Measurements from ENCODE around the gene KIF4A. TPM values are rescaled to one million over a fixed set of nuclear protein-coding genes. Genes with fewer than 3 reads are reported as not detected.

KIF4A gene
- total RNA-seq, 1 experiment from 2014 or later: 35.8 TPM

DNA sequence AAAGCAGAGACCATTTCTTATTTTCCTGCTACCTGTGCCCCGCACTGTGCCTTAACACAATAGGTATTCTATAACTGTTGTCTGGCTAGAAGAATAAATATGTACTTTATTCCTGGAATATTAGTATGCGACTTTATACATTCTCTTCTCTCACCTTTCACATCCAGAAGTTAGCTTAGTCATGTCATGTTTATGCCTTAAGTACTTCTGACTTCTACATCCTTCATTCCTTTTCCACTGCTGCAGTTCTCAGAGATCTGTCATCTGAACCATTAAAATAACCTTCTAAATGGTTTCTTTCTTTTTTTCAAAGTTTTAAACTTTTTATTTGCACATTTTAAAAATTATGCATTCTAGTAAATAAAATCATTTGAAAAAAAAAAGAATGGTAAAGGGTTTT is 34.4 kb downstream of the KIF4A start:
- no TSS peak for BruUV-seq (replicated peaks)
- Histone ChIP-seq H2AFZ (ENCODE audit: low read length) (no peak overlapping the region), H3K9ac (ENCODE audit: low read length) (no peak overlapping the region), H3K27ac (ENCODE audit: low read length) (no peak overlapping the region), H3K27me3 (ENCODE audit: low read length) (no peaks in the 10 kb centered on the region), H3K79me2 (ENCODE audit: low read length) (no peaks in the 10 kb centered on the region), H3K9me2 (replicated peaks; ENCODE audit: low read length) (no peaks in the 10 kb centered on the region), H3K9me3 (ENCODE audit: low read length) (no peaks in the 10 kb centered on the region), H3F3A (ENCODE audit: low read length, unreplicated experiment) (no peaks in the 10 kb centered on the region), H4K20me1 (ENCODE audit: low read length) (no peaks in the 10 kb centered on the region), H3K4me1 (ENCODE audit: insufficient read depth, low read length) (no peaks in the 10 kb centered on the region), H3K36me3 (ENCODE audit: low read depth, low read length) (peaks cover 6% of the 10 kb centered on the region), H3K4me3 (ENCODE audit: low read length) (no peak overlapping the region), H3K4me2 (ENCODE audit: low read length) (no peak overlapping the region)
- no peak for DNase-seq
- ChIA-PET CTCF (no interaction called here), POLR2A (ENCODE audit: unreplicated experiment) (interaction anchor here (0.7 kb wide), 1 partner anchor 229 kb away, joined by 5 read pairs; no protein-coding TSS in a partner anchor)
- TF ChIP-seq, protein P1, sequence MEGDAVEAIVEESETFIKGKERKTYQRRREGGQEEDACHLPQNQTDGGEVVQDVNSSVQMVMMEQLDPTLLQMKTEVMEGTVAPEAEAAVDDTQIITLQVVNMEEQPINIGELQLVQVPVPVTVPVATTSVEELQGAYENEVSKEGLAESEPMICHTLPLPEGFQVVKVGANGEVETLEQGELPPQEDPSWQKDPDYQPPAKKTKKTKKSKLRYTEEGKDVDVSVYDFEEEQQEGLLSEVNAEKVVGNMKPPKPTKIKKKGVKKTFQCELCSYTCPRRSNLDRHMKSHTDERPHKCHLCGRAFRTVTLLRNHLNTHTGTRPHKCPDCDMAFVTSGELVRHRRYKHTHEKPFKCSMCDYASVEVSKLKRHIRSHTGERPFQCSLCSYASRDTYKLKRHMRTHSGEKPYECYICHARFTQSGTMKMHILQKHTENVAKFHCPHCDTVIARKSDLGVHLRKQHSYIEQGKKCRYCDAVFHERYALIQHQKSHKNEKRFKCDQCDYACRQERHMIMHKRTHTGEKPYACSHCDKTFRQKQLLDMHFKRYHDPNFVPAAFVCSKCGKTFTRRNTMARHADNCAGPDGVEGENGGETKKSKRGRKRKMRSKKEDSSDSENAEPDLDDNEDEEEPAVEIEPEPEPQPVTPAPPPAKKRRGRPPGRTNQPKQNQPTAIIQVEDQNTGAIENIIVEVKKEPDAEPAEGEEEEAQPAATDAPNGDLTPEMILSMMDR (conservative IDR thresholded peaks at IDR 0.05; ENCODE audit: low read depth, low read length): no peak
- no peak for TF ChIP-seq EZH2 (IDR thresholded peaks at IDR 0.05; ENCODE audit: low read length, unreplicated experiment)
- TF ChIP-seq EZH2phosphoT487 (IDR thresholded peaks at IDR 0.05; ENCODE audit: borderline replicate concordance, low read length): no peak
- intact Hi-C loops (cut with micrococcal nuclease): no loop called here
- ATAC-seq: no peak

- BruUV-seq (replicated peaks): no TSS peak
- ATAC-seq (peak; percentile 92), DNase-seq (peak; percentile 51)
- Histone ChIP-seq H3K4me1 (ENCODE audit: insufficient read depth, low read length) (peaks cover 5% of the 10 kb centered on the region; the same call in 1 of the 2 replicates), H3K36me3 (ENCODE audit: low read depth, low read length) (peaks cover 43% of the 10 kb centered on the region), H3K4me2 (ENCODE audit: low read length) (no peak overlapping the region), H4K20me1 (ENCODE audit: low read length) (no peaks in the 10 kb centered on the region), H2AFZ (ENCODE audit: low read length) (no peak overlapping the region), H3K9me3 (ENCODE audit: low read length) (no peaks in the 10 kb centered on the region), H3F3A (ENCODE audit: low read length, unreplicated experiment) (no peaks in the 10 kb centered on the region), H3K4me3 (ENCODE audit: low read length) (no peak overlapping the region), H3K9ac (ENCODE audit: low read length) (no peak overlapping the region), H3K27ac (ENCODE audit: low read length) (no peak overlapping the region), H3K9me2 (replicated peaks; ENCODE audit: low read length) (no peaks in the 10 kb centered on the region), H3K27me3 (ENCODE audit: low read length) (no peaks in the 10 kb centered on the region), H3K79me2 (ENCODE audit: low read length) (no peaks in the 10 kb centered on the region)
- ChIA-PET CTCF (no interaction called here), POLR2A (ENCODE audit: unreplicated experiment) (no interaction called here)
- no peak for TF ChIP-seq EZH2 (IDR thresholded peaks at IDR 0.05; ENCODE audit: low read length, unreplicated experiment)
- intact Hi-C loops (cut with micrococcal nuclease): loop anchor here (1.0 to 10.0 kb wide), 3 partner anchors 39 to 224 kb away; partner anchors contain the start of gene KIF4A
These were observed 41.3 kb downstream of the KIF4A start for GRCh38 chrX:70331161-70331560.

- BruUV-seq (replicated peaks): no TSS peak
- DNase-seq (no peak), ATAC-seq (no peak)
- ChIA-PET CTCF (no interaction called here), POLR2A (ENCODE audit: unreplicated experiment) (no interaction called here)
- H3K36me3 ChIP-seq (ENCODE audit: low read depth, low read length): peaks cover 42% of the 10 kb centered on the region
- no peaks in the 10 kb centered on the region for H4K20me1 ChIP-seq (ENCODE audit: low read length)
- no peaks in the 10 kb centered on the region for H3K27me3 ChIP-seq (ENCODE audit: low read length)
- no peak overlapping the region for H3K4me2 ChIP-seq (ENCODE audit: low read length)
- no peak overlapping the region for H3K27ac ChIP-seq (ENCODE audit: low read length)
- no peaks in the 10 kb centered on the region for H3K79me2 ChIP-seq (ENCODE audit: low read length)
- no peak overlapping the region for H3K4me3 ChIP-seq (ENCODE audit: low read length)
- TF ChIP-seq EZH2phosphoT487 (IDR thresholded peaks at IDR 0.05; ENCODE audit: borderline replicate concordance, low read length): no peak
- TF ChIP-seq, protein P1 (conservative IDR thresholded peaks at IDR 0.05; ENCODE audit: low read depth, low read length): peak; percentile 37; the same call in 1 of the 2 replicates
- H3K9me3 ChIP-seq (ENCODE audit: low read length): no peaks in the 10 kb centered on the region
- no peak overlapping the region for H2AFZ ChIP-seq (ENCODE audit: low read length)
- intact Hi-C loops (cut with micrococcal nuclease): loop anchor here (5.0 to 10.0 kb wide), 2 partner anchors 40 to 222 kb away; partner anchors contain the start of gene KIF4A
- no peaks in the 10 kb centered on the region for H3K9me2 ChIP-seq (replicated peaks; ENCODE audit: low read length)
- no peaks in the 10 kb centered on the region for H3F3A ChIP-seq (ENCODE audit: low read length, unreplicated experiment)
- H3K4me1 ChIP-seq (ENCODE audit: insufficient read depth, low read length): peaks cover 5% of the 10 kb centered on the region; the same call in 1 of the 2 replicates
- no peak overlapping the region for H3K9ac ChIP-seq (ENCODE audit: low read length)
These were observed 42.7 kb downstream of the KIF4A start for GRCh38 chrX:70332600-70332999.

All from PC-3 (cell line).